ENCODE results near the gene TSPAN4.

TSPAN4 gene

DNA sequence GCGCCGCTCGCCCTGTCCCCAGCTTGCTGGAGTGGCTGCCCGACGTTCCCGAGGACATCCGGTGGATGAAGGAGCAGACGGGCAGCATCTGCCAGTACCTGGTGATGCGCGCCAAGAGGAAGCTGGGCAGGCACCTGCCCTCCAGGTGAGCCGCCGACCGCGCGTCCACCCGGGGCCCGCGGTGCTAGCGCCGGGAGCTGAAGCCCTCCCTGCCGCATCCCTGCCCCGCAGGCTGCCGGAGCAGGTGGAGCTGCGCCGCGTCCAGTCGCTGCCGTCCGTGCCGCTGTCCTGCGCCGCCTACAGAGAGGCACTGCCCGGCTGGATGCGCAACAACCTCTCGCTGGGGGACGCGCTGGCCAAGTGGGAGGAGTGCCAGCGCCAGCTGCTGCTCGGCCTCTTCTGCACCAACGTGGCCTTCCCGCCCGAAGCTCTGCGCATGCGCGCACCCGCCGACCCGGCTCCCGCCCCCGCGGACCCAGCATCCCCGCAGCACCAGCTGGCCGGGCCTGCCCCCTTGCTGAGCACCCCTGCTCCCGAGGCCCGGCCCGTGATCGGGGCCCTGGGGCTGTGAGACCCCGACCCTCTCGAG, 18.3 kb upstream of the TSPAN4 start:
- DNase-seq, result no peak

DNA sequence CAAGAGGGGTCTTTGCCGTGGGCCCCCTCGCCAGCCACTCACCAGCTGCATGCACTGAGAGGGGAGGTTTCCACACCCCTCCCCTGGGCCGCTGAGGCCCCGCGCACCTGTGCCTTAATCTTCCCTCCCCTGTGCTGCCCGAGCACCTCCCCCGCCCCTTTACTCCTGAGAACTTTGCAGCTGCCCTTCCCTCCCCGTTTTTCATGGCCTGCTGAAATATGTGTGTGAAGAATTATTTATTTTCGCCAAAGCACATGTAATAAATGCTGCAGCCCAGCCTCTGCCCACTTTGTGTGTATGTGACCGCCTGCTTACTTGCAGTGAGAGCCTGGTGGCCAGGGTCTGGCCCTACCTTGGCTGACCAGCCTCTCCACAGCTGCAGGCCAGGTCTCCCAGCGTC, 17.7 kb upstream of the TSPAN4 start:
- no peak for DNase-seq

DNA sequence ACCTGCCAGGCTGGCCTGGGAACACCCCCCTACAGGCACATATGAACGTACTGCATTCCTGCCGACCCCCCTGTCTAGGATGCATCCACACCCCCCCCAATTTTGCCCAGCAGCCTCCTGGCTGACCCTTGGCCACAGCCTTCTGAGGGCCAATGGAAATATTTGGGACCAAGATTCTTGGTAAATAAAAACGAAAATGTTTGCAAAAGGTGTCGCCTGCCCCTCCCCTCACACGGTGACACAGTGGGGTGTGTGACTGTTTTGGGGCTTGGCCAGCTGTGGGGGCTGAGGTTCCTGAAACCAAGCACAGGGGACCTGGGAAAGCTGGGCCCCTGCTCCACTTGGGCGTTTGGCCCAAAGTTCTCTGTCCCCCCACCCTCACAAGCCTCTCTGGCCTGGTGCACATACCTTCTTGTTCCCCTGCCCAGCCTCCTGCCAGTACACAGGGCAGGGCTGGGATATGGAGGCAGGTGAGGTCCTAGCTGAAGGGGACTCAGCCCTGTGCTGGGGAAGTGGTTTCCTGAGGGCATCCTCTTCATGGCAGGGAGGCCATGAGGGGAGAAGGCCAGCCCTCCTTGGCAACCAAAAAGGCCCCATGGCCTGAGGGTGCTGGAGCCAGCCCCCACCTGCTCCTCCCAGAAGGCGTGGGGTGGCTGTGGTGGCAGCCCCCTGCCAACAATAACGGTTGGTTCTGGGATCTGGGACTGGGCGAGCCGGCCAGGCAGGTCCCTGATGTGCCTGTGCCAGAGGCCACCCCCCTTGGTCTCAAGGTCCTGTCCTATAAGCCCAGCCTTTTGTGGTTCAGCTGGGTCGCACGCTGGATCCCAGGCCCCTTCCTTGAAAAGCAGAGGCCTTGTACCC, 17.1 kb upstream of the TSPAN4 start:
- no peak for DNase-seq

DNA sequence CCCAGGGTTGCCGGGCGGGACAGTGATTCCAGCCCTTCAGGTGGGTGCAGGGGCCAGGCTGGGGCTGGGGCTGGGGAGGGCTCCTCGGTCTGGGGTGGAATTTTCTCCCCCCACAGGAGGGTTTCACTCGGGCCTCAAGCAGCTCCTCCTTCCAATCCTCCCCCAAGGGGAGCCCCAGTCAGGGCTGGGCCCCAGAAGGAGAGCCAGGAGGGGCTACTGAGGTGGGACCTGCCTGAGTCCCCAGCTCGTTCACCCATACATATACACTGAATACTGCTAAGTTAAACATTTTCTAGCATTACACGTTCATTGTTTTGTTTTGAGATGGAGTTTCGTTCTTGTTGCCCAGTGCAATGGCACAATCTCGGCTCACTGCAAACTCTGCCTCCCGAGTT, 16.4 kb upstream of the TSPAN4 start:
- no peak for DNase-seq

DNA sequence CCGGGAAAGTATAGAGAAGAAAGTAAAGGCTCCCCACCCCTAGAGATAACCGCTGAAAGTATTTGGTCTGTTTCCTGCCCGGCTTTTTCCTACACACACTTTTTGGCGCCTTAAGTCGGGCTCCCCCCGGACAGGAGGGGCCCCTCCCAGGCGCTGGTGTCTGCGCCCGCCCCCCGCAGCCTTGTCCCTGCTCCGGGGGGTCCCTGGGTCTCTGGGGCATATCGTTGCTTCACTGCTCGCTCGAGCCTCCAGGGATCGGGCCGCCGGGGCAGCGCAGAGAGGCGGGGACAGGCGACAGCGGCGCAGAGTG, 15.9 kb upstream of the TSPAN4 start:
- no peak for DNase-seq

DNA sequence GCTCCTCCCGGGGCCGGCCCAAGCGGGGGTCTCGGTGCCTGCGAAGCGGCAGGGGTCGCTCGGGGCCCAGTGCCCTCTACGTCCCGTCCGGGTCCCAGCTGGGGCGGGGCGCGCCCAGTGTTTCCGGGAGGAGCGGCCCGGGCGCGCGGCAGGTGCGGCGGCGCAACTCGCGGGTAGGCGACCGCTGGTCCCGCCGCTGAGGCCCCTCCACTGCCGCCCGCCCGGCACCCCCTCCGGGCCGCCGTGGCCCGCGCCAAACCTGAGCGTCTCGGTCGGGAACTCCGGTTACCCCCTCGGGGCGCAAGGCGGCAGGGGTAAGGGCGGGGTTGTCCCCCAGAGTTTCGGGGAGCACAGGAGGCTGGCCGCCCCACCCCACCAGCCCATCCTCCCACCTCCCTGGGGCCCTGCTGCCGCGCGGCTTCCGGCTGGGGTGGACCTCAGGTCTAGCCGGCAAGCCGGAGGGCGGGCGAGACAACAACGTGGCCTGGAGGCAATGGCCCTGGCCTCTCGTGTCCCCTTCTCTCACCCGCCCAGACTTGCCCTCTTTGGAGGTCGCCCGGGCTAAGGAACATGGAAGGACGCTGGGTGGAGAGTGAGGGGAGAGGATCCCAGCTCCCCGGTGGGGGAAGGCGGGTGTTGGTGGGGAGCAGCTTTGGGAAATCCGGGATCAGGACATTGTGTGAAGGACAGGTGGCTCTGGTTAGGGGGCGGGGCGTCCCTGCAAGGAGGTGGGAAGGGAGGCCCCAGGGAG, 15.3 kb upstream of the TSPAN4 start:
- DNase-seq, result no peak

DNA sequence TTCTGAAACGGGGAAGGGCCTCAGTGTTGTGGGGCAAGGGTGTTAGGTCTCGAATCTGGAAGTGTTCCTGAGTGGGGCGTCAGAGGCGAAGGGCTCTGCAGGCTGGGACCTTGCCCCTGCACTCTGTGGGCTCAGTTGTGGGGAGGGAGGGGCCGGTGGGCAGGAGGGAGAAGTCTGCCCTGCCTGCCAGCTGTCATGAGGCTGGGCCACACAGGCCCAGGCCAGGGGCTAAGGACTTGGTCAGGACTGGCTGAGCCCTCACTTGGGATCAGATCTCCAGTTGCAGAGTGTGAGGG, 14.8 kb upstream of the TSPAN4 start, which contains the start of gene CRACR2B:
CRACR2B (plus strand) TSS at position 23 of the 296 bp plus-strand sequence. CDS start 689 bp downstream, outside the sequence.
- DNase-seq, result no peak

DNA sequence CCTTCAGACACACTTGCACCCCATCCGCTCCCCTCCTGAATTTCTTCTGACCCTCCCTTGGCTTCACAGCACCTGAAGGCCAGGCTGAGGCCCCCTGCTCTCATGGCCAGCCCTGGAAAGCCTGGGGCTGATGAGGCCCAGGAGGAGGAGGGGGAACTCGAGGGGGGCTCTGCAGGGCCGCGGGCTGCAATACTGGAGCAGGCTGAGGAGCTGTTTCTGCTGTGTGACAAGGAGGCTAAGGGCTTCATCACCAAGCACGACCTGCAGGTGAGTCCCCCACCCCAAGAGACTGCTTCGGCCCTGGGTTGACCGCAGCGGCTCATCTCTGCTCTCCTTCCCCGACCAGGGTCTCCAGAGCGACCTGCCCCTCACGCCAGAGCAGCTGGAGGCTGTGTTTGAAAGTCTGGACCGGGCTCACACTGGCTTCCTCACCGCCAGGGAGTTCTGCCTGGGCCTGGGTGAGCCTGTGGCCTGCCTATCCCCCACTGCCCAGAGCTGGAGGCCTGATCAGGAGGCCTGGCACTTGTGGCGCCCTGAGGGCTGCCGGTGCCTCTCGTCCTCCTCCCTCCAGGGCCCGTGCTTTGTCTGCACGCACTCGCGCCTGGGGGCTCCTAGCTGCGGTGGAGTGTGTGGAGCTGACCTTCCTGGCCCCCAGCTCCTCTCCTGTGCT, 14.0 kb upstream of the TSPAN4 start:
- DNase-seq, result no peak

DNA sequence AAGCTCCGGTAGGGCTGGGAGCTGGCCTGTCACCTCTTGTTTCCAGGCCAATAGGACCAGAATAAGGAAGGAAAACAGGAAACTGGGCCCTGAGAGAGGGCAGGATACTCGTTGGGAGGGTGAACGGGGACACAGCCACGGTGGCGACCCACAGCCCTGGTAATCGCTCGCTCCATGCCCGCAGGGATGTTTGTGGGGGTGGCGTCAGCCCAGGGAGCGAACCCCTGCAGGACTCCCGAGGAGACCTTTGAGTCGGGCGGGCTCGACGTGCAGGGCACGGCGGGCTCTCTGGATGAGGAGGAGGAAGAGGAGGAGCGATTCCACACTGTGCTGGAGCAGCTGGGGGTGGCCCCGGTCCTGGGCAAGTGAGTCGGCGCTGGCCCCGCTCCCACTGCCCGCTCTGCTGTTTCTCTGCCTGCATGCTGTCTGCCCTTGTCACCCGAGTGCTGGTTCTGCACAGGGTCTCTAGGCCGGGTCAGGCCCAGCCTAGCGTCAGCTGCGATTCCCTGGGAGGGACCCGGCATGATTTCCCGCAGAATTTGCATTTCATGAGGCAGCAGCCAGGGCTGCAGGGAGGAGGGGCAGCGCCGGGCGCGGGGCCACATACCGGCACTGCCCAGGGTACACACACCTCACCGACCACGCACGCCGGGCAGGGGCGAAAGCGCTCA, 13.3 kb upstream of the TSPAN4 start:
- DNase-seq, result no peak

DNA sequence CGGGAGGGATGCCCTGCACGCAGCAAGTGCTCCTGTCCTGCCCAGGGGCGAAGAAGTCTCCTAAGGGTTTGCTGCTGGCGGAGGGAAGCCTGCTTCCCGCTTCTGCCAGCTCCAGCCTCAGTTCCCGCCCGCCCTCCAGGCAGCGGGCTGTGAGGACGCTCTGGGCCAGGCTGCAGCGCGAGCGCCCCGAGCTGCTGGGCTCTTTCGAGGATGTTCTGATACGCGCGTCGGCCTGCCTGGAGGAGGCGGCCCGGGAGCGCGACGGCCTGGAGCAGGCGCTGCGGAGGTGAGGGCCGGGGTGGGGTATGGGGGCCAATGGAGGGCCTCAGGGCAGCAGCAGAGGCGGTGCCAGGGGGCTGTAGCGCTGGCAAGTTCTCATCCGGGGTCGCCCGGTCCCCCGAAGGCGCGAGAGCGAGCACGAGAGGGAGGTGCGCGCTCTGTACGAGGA, 12.8 kb upstream of the TSPAN4 start:
- no peak for DNase-seq

DNA sequence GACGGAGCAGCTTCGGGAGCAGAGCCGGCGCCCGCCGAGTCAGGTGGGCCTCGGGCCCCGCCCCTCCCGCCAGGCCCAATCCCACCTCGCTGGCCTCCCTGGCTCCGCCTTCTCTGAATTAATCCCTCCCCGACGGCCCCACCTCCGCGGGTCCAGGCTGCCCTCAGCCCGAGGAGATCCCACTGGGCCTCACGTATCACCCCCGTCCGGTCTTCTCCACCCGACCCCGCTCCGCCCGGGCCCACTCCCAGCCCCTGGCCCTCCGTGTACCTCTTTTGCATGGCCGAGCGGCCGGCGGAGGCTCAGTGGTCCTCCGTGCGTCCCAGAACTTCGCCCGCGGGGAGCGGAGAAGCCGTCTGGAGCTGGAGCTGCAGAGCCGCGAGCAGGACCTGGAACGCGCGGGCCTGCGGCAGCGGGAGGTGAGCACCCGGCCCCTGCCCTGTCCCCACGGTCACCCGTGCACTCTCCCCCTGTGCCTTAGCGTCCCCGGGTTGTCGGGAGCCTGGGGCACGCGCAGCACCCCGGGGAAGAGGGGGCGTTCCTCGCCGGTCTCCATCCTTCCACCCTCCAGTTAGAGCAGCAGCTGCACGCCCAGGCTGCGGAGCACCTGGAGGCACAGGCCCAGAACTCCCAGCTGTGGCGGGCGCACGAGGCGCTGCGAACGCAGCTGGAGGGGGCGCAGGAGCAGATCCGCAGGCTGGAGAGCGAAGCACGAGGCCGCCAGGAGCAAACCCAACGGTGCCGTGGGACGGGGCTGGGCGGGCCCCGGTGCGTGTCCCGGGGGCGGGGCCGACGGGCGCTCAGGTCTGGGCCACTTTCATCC, 12.1 kb upstream of the TSPAN4 start:
- DNase-seq, result peak; percentile 85

DNA sequence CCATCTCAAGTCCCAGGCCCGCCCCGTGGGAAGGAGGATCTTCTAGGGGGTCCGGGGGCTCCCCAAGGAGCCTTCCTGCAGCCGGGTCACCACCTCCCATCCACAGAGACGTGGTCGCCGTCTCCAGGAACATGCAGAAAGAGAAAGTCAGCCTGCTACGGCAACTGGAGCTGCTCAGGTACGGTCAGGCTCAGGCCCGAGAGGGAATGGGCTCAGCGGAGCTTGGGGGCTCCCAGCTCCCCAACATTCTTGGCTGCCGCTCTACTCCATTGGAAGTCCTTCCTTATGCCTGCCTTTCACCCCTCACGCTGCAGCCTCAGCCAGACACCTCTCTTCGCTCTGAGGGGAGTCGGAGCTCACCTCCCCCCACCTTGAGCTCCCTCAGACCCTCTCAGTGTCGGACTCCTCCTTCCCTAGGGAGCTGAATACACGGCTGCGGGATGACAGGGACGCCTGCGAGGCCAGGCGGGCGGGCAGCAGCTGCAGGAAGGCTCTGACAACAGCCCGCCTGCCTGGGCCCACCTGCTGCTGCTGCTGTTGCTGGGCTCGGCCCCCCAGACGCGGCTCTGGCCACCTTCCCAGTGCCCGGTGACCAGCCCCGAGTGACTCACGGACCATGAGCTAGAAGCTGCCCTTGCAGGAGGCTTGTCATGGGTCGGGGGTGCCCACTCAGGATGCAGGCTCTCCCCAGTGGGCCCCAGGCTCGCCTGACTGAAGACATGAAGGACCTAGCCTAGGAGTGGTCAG, 11.4 kb upstream of the TSPAN4 start:
- DNase-seq, result no peak

DNA sequence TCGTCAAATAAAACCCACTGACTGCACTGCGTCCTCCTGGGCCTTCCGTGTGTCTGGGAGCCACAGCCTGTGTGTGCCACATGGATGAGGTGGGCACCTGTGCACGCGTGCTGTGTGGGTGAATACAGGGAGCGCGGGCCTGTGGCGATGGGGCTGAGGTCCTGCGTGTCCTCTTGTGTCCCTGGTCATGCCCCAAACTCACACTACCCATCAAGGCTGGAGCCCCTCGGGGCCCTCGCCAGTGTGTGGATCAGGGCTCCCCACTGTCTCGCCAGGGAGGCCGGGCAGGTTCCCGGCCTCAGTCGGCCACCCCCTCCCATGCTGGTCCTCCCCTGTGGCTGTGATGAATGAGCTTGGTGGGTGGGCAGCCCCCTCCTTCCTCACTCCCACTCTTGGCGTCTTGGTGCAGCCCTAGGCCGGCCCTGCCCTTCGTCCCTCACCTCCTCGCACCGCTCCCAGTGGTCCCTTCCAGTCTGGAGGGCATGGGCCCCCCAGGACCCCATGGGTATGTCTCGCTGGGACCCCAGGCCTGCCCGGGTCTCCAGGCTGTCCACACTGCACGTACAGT, 10.6 kb upstream of the TSPAN4 start:
- DNase-seq, result no peak

DNA sequence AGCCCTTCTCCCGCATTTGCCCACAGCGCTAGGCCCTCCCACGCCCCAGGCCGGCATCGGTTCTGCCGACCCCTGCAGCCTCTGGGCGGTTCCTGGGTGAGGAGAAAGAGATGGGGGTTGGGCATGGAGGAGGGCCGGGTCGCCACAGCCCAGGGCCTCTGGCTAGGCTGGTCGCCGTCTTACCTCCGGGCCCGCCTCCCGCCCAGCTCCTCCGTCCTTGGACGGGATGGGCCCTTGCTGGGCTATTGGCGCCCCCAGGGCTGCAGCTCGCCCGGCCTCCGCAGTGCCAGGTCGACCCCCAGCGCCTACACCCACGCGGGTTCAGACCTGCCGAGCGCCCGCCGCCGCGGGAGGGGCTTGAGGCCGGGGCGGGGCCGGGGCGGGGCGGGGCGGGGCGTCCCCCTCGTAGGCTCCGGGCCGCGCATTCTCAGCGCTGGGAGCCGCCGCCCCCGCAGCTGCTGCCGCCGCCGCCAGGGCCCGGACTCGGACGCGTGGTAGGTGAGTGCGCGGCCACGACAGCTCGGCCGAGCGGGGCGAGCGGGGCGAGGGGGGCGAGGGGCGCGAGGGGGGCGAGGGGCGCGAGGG, 10.0 kb upstream of the TSPAN4 start, which contains the start of gene CD151:
CD151 (plus strand) TSS at position 424 of the 585 bp plus-strand sequence. CDS start 3,118 bp downstream, outside the sequence.
- DNase-seq, result no peak

DNA sequence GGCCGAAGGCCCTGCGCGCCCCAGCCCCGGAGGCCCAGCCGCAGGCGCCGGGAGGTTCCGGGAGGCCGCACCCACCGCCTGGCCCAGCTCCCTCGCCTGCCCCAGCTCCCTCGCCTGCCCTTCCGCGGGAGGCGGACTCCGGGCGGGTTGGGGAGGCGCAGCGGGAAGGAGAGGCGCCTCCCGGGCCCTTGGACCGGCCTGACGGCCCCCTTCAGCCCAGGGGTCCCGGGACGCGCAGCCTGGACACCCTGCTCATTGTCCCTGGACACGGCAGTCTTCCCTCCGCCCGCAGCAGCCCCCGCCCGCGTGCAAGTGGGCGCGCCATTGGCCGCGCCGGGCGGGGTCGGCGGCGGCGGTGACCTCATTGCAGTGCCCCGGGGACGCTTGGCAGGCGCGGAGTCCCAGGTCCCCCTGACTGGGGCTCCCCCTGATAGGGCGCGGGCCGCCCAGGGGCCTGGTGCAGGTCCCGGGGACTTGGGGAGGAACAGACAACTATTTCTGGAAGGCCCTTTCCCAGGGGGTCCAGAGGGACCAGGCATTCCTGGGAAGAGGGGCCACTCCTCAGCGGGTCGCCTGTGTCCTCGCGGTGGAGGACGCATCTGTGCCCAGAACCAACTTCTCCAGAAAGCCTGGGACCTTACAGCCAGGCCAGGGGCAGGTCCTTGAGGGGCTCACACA, 9.4 kb upstream of the TSPAN4 start:
- no peak for DNase-seq

DNA sequence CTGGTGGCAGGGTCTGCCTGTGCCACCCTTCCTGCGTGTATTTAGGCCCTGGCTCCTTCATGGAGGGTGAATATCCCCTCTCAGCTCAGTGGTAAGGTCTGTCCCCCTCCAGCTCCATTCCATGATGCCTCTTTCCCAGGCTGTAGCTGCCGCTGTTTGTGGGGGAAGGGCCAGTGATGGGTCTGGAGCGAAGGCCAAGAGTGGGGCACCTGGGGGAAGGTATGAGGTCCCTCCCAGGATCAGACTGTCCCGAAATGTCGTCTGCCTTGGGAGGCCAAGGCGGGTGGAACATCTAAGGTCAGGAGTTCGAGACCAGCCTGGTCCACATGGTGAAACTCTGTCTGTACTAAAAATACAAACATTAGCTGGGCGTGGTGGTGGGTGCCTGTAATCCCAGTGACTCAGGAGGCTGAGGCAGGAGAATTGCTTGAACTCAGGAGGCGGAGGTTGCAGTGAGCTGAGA, 8.8 kb upstream of the TSPAN4 start:
- no peak for DNase-seq

DNA sequence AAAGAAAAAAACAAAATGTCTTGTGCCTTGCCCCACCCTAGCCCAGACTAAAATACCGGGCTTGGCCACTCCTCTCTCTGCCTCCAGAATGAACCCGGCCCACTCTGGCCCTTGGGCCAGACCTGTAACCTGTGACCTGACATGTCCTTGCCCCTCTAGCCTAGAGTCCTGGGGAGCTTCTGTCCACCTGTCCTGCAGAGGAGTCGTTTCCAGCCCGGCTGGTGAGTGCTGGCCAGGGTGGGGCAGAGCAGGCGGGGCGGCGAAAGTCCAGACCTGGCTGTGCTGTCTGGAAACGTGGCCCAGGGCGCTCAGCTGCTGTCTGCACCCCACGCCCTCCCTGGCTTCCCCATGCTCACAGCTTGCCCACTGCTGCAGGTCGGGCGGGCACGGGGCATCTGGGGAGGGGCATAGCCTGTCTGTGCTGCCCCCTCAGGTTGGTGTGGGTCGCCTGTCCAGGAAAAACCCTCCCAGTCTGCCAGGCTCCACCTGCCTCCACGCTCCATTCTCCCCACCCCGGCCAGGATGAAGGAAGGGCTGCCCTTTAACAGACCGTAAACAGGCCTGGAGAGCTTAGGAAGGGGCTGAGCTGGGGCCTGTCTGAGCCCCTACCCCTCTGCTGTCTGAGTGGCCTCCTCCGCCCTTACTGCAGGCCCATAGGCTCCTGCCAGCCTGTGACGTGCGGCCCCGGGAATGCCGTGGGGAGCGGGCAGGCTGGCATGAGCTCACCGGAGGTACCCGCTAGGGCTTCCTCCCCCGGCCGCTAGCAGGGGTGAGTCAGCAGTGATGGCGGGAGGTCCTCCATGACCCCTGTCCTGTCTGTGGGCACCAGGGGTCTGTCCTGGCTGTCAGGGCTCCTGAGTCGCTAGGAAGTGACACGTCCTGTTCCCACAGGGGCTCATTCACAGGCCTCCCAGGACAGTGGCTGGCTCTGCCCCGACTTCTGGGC, 8.0 kb upstream of the TSPAN4 start:
- no peak for DNase-seq

DNA sequence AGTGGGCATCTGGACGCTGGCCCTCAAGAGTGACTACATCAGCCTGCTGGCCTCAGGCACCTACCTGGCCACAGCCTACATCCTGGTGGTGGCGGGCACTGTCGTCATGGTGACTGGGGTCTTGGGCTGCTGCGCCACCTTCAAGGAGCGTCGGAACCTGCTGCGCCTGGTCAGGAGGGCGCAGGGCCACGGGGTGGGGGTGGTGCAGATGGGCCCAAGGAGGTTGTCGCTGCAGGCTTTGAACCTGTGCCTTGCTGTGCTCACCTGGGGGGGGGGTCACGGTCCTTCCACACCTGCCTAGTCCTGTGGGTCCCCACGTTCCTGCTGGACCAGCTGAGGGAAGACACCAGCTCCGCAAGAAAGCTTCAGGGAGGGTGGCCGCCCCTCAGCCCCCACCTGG, 6.4 kb upstream of the TSPAN4 start:
- DNase-seq, result no peak

Data from femur (tissue), 1 donor.